T-cell (primary cell): ENCODE results near the gene PPIG. TPM values are rescaled to one million over a fixed set of nuclear protein-coding genes. Genes with fewer than 3 reads are reported as not detected.
"Not testable (repeated sequence)": the region's sequence is repeated elsewhere in the genome, so short reads cannot be mapped to it uniquely, and the experiment has no call there.

Experiments used
- ATAC-seq, 4 experiments: fragments of 200-7000 bp in 3 of 4; fragments of 150-1000 bp in 1 of 4; cut with Tn5 transposase; replicated peaks in 1 of 4; 1 replicate in 3 of 4; 2 replicates in 1 of 4; pipeline ENCODE4 v1.10.0; 2021; ENCODE audit warnings: moderate library complexity in 3 of 4, mild to moderate bottlenecking in 2 of 4, moderate number of reproducible peaks in 1 of 4
- CTCF ChIA-PET, 2 donors: fragments of 300-600 bp; sonication (Branson Sonifier 250); formaldehyde crosslinking; loops; one replicate each; lab custom pipeline; 2022; ENCODE audit warnings: antibody characterized with exemption in 2 of 2; lab: Charles Lee
- POLR2A ChIA-PET, 2 donors: fragments of 300-600 bp; sonication (Branson Sonifier 250); formaldehyde crosslinking; loops; one replicate each; lab custom pipeline; 2022; ENCODE audit warnings: antibody characterized with exemption in 2 of 2; lab: Charles Lee
- DNase-seq, 35 experiments: peaks; one replicate each; pipeline versions ENCODE4 v3.0.0 to v3.0.0-alpha.2; 2013 to 2023
- H3K27ac ChIP-seq: one replicate; pipeline ENCODE4 v1.5.1; 2013; ENCODE audit warnings: low read length
- H3K27me3 ChIP-seq, 2 experiments: replicated peaks in 1 of 2; 1 replicate in 1 of 2; 2 replicates in 1 of 2; pipeline versions ENCODE4 v1.6.1 to v1.7.0; 2013; ENCODE audit warnings: low read length in 1 of 2, mixed read lengths in 1 of 2; ENCODE audit not compliant: control insufficient read depth in 2 of 2, insufficient read depth in 2 of 2; ENCODE audit errors: extremely low read depth in 1 of 2
- H3K36me3 ChIP-seq, 2 donors: 1 replicate in 1 of 2; 2 replicates in 1 of 2; pipeline versions ENCODE4 v1.6.1 to v1.7.0; 2013; ENCODE audit warnings: low read length in 1 of 2; ENCODE audit not compliant: control insufficient read depth in 2 of 2, insufficient read depth in 1 of 2; ENCODE audit errors: extremely low read depth in 1 of 2
- H3K4me1 ChIP-seq, 2 experiments: 1 replicate in 1 of 2; 2 replicates in 1 of 2; pipeline versions ENCODE4 v1.6.1 to v1.7.0; 2013; ENCODE audit warnings: low read length in 2 of 2, mixed read lengths in 1 of 2; ENCODE audit not compliant: insufficient read depth in 2 of 2, control insufficient read depth in 1 of 2; ENCODE audit errors: extremely low read depth in 1 of 2
- H3K4me3 ChIP-seq, 2 donors: 1 replicate in 1 of 2; 2 replicates in 1 of 2; pipeline versions ENCODE4 v1.5.1 to v1.7.0; 2013; ENCODE audit warnings: mild to moderate bottlenecking in 2 of 2, low read length in 1 of 2, moderate library complexity in 1 of 2; ENCODE audit not compliant: control insufficient read depth in 1 of 2; ENCODE audit errors: extremely low read depth in 1 of 2
- H3K9me3 ChIP-seq: 2 replicates; pipeline ENCODE4 v1.7.0; 2013
- H3K27ac Mint-ChIP-seq, 2 donors: one replicate each; pipeline ENCODE4 v1.8.0; 2020 to 2021; ENCODE audit warnings: mild to moderate bottlenecking in 2 of 2, mixed read lengths in 2 of 2
- H3K27me3 Mint-ChIP-seq, 2 donors: one replicate each; pipeline ENCODE4 v1.8.0; 2021 to 2022; ENCODE audit warnings: mixed read lengths in 2 of 2
- H3K36me3 Mint-ChIP-seq: one replicate; pipeline ENCODE4 v1.8.0; 2021; ENCODE audit warnings: mixed read lengths
- H3K4me1 Mint-ChIP-seq, 3 donors: one replicate each; pipeline ENCODE4 v1.8.0; 2020 to 2022; ENCODE audit warnings: mixed read lengths in 3 of 3, mild to moderate bottlenecking in 1 of 3
- H3K4me3 Mint-ChIP-seq, 3 donors: one replicate each; pipeline ENCODE4 v1.8.0; 2020 to 2022; ENCODE audit warnings: mild to moderate bottlenecking in 3 of 3, mixed read lengths in 3 of 3, moderate library complexity in 3 of 3
- H3K9me3 Mint-ChIP-seq, 3 donors: one replicate each; pipeline ENCODE4 v1.8.0; 2020 to 2022; ENCODE audit warnings: mixed read lengths in 3 of 3
- WGBS: methylation state at CpG from one replicate; pipeline ENCODE4 v1.1.5; 2013; ENCODE audit warnings: missing lambda C conversion rate; ENCODE audit not compliant: insufficient coverage; 5-methylcytosine and 5-hydroxymethylcytosine counted together
- total RNA-seq, 35 experiments: library from RNA in 6 of 35; stranded (reverse) in 6 of 35; fragments of 120-200 nt in 1 of 35; gene quantifications; one replicate each; pipeline versions ENCODE4 v1.2.1 to v1.2.4 and lab custom pipeline; 2013 to 2026

PPIG gene
- total RNA-seq, 5 donors from 2014 or later (not counting 1 experiment from before 2014, with no cell fraction given) = 63.6 to 78.2 (median 71.3) TPM

- H3K9me3 ChIP-seq, H3K4me3 ChIP-seq, H3K27ac Mint-ChIP-seq, ATAC-seq, H3K27me3 Mint-ChIP-seq, H3K27me3 ChIP-seq, DNase-seq, H3K4me1 Mint-ChIP-seq, H3K4me1 ChIP-seq, H3K27ac ChIP-seq, H3K4me3 Mint-ChIP-seq, H3K36me3 ChIP-seq, POLR2A ChIA-PET, H3K9me3 Mint-ChIP-seq: not testable (repeated sequence)
- CTCF ChIA-PET = interaction anchor here in 1 of 2 donors (1.3 kb wide), 1 partner anchor 83 kb away, joined by 5 read pairs; the partner anchor contains the start of gene BBS5
- peaks cover 22% of the 10 kb centered on the region for H3K36me3 Mint-ChIP-seq
- no CpG with 5 or more reads among the region's 5 CpGs for WGBS
Observed at GRCh38 chr2:169562084-169562483, 22.1 kb upstream of the PPIG start.

- Histone ChIP-seq H3K27me3 (no peaks in the 10 kb centered on the region), H3K9me3 (no peaks in the 10 kb centered on the region), H3K4me1 (no peaks in the 10 kb centered on the region), H3K4me3 (no peak overlapping the region), H3K27ac (no peak overlapping the region), H3K36me3 (peaks cover 0 to 6% of the 10 kb centered on the region in 2 donors)
- H3K4me3 Mint-ChIP-seq = no peak overlapping the region
- 100% methylated on average over 2 of the region's 2 CpGs for WGBS
- no peak for DNase-seq
- ChIA-PET CTCF (interaction anchor here in 1 of 2 donors (0.7 to 1.3 kb wide), 3 partner anchors 11 to 83 kb away, joined by 3 to 6 read pairs (median 5); partner anchors contain the start of genes BBS5 and FASTKD1), POLR2A (interaction anchor here in 1 of 2 donors (0.8 kb wide), 1 partner anchor 22 kb away, joined by 3 read pairs; no protein-coding TSS in a partner anchor)
- H3K4me1 Mint-ChIP-seq = no peaks in the 10 kb centered on the region
- ATAC-seq = peak; percentile 37 to 53 (median 45)
- H3K27ac Mint-ChIP-seq = no peak overlapping the region
- H3K27me3 Mint-ChIP-seq = no peaks in the 10 kb centered on the region
- peaks cover 23% of the 10 kb centered on the region for H3K36me3 Mint-ChIP-seq
- no peaks in the 10 kb centered on the region for H3K9me3 Mint-ChIP-seq
Observed at GRCh38 chr2:169562519-169562918, 21.6 kb upstream of the PPIG start.

- CTCF ChIA-PET = interaction anchor here (0.6 to 1.2 kb wide), 3 partner anchors 8 to 657 kb away, joined by 3 read pairs; partner anchors contain the start of gene FASTKD1 (in 1 of the 2)
- H3K4me3 ChIP-seq = no peak overlapping the region
- no peaks in the 10 kb centered on the region for H3K9me3 ChIP-seq
- H3K4me1 ChIP-seq = no peaks in the 10 kb centered on the region
- WGBS = no CpG with 5 or more reads among the region's 1 CpG
- no peak overlapping the region for H3K27ac ChIP-seq
- no peak overlapping the region for H3K4me3 Mint-ChIP-seq
- peaks cover 0 to 3% of the 10 kb centered on the region in 2 donors for H3K36me3 ChIP-seq
- peaks cover 4 to 8% (median 6%) of the 10 kb centered on the region in 3 donors for H3K4me1 Mint-ChIP-seq
- POLR2A ChIA-PET = no interaction called here
- DNase-seq (no peak), ATAC-seq (no peak)
- no peaks in the 10 kb centered on the region for H3K27me3 ChIP-seq
- H3K9me3 Mint-ChIP-seq = no peaks in the 10 kb centered on the region
- H3K27ac Mint-ChIP-seq = no peak overlapping the region
- H3K27me3 Mint-ChIP-seq = no peaks in the 10 kb centered on the region
- H3K36me3 Mint-ChIP-seq = peaks cover 22% of the 10 kb centered on the region
Observed at GRCh38 chr2:169565686-169566085, 18.5 kb upstream of the PPIG start.

GRCh38 chr2:169569948-169570347, 14.2 kb upstream of the PPIG start:
- Mint-ChIP-seq H3K27me3 (no peaks in the 10 kb centered on the region), H3K27ac (no peak overlapping the region), H3K4me3 (no peak overlapping the region), H3K9me3 (no peaks in the 10 kb centered on the region), H3K4me1 (peaks cover 20 to 27% (median 23%) of the 10 kb centered on the region in 3 donors), H3K36me3 (peaks cover 18% of the 10 kb centered on the region)
- whole genome bisulfite sequencing = no CpG with 5 or more reads among the region's 2 CpGs
- peaks cover 5 to 8% of the 10 kb centered on the region in 2 experiments for H3K4me1 ChIP-seq
- no peaks in the 10 kb centered on the region for H3K27me3 ChIP-seq
- ChIA-PET CTCF (no interaction called here), POLR2A (interaction anchor here in 1 of 2 donors (1.0 kb wide), 1 partner anchor 13 kb away, joined by 4 read pairs; no protein-coding TSS in a partner anchor)
- no peak overlapping the region for H3K4me3 ChIP-seq
- H3K27ac ChIP-seq = no peak overlapping the region
- no peaks in the 10 kb centered on the region for H3K9me3 ChIP-seq
- ATAC-seq (no peak), DNase-seq (no peak)
- no peaks in the 10 kb centered on the region for H3K36me3 ChIP-seq

GRCh38 chr2:169570752-169571151, 13.4 kb upstream of the PPIG start:
- H3K9me3 Mint-ChIP-seq, H3K4me3 ChIP-seq, H3K4me3 Mint-ChIP-seq, H3K9me3 ChIP-seq, H3K36me3 ChIP-seq, H3K4me1 ChIP-seq, CTCF ChIA-PET, ATAC-seq, H3K27me3 Mint-ChIP-seq, H3K27me3 ChIP-seq, DNase-seq, H3K27ac Mint-ChIP-seq, H3K27ac ChIP-seq: not testable (repeated sequence)
- Mint-ChIP-seq H3K36me3 (peaks cover 13% of the 10 kb centered on the region), H3K4me1 (peaks cover 20 to 27% (median 23%) of the 10 kb centered on the region in 3 donors)
- POLR2A ChIA-PET = interaction anchor here in 1 of 2 donors (0.7 kb wide), 1 partner anchor 24 kb away, joined by 5 read pairs; no protein-coding TSS in a partner anchor
- WGBS = no CpG with 5 or more reads among the region's 4 CpGs

GRCh38 chr2:169571571-169571970, 12.6 kb upstream of the PPIG start:
- no peak overlapping the region for H3K27ac Mint-ChIP-seq
- WGBS = no CpG with 5 or more reads among the region's 3 CpGs
- peaks cover 10% of the 10 kb centered on the region for H3K36me3 Mint-ChIP-seq
- DNase-seq (no peak), ATAC-seq (no peak)
- peaks cover 20 to 27% (median 23%) of the 10 kb centered on the region in 3 donors for H3K4me1 Mint-ChIP-seq
- no peaks in the 10 kb centered on the region for H3K9me3 ChIP-seq
- no peaks in the 10 kb centered on the region for H3K27me3 ChIP-seq
- no peak overlapping the region for H3K4me3 Mint-ChIP-seq
- no peaks in the 10 kb centered on the region for H3K36me3 ChIP-seq
- POLR2A ChIA-PET = interaction anchor here in 1 of 2 donors (3.6 kb wide), 1 partner anchor 13 kb away, joined by 34 read pairs; the partner anchor contains the start of gene PPIG
- no peaks in the 10 kb centered on the region for H3K9me3 Mint-ChIP-seq
- peaks cover 5 to 8% of the 10 kb centered on the region in 2 experiments for H3K4me1 ChIP-seq
- H3K4me3 ChIP-seq = no peak overlapping the region
- CTCF ChIA-PET = no interaction called here
- H3K27me3 Mint-ChIP-seq = no peaks in the 10 kb centered on the region
- no peak overlapping the region for H3K27ac ChIP-seq
